H1 (cell line): Measurements from ENCODE around the gene ADD1. TPM values are rescaled to one million over a fixed set of nuclear protein-coding genes. Genes with fewer than 3 reads are reported as not detected.

Experiments used
- CTCF ChIA-PET: fragments of 300-600 bp; sonication (Branson Sonifier 250); formaldehyde crosslinking; loops from one replicate; lab custom pipeline; 2021; ENCODE audit not compliant: partially characterized antibody; lab: Charles Lee
- POLR2A ChIA-PET: fragments of 300-600 bp; sonication (Branson Sonifier 250); formaldehyde crosslinking; loops from one replicate; lab custom pipeline; 2021; ENCODE audit warnings: inconsistent platforms; ENCODE audit not compliant: partially characterized antibody; lab: Charles Lee
- DNase-seq, 2 experiments: peaks; one replicate each; pipeline versions ENCODE4 v3.0.0 to v3.0.0-alpha.2; 2010 to 2022; ENCODE audit warnings: low spot score in 2 of 2, low read depth in 1 of 2, mixed read lengths in 1 of 2
- FAIRE-seq: peaks from 2 replicates; lab custom pipeline; 2011; peaks lifted over from hg19 to GRCh38; lab: Jason Lieb, UNC
- H2AFZ ChIP-seq: 2 replicates; pipeline ENCODE4 v1.8.1; 2012; ENCODE audit warnings: low read length, inconsistent platforms
- H2AK5ac ChIP-seq: 2 replicates; pipeline ENCODE4 v1.6.1; 2013; ENCODE audit warnings: low read depth, low read length
- H2BK120ac ChIP-seq: replicated peaks from 2 replicates; pipeline ENCODE3; 2013; ENCODE audit warnings: low read depth, low read length, inconsistent platforms
- H2BK12ac ChIP-seq: 2 replicates; pipeline ENCODE4 v1.6.1; 2013; ENCODE audit warnings: low read depth, low read length
- H2BK15ac ChIP-seq: 2 replicates; pipeline ENCODE4 v1.6.1; 2013; ENCODE audit warnings: low read length
- H2BK20ac ChIP-seq: 2 replicates; pipeline ENCODE4 v1.6.1; 2013; ENCODE audit warnings: low read length
- H2BK5ac ChIP-seq: 2 replicates; pipeline ENCODE4 v1.6.1; 2013; ENCODE audit warnings: low read depth, low read length
- H3K14ac ChIP-seq: 2 replicates; pipeline ENCODE4 v1.6.1; 2013; ENCODE audit warnings: inconsistent platforms; ENCODE audit not compliant: insufficient read length
- H3K18ac ChIP-seq: 2 replicates; pipeline ENCODE4 v1.6.1; 2013; ENCODE audit warnings: low read length; ENCODE audit errors: extremely low read depth
- H3K23ac ChIP-seq: 2 replicates; pipeline ENCODE4 v1.6.1; 2013; ENCODE audit warnings: inconsistent platforms; ENCODE audit not compliant: insufficient read length
- H3K23me2 ChIP-seq: 2 replicates; pipeline ENCODE4 v1.6.1; 2013; ENCODE audit warnings: low read depth, low read length
- H3K27ac ChIP-seq: 2 replicates; pipeline ENCODE4 v1.6.1; 2011; ENCODE audit warnings: low read depth, low read length, inconsistent platforms
- H3K27me3 ChIP-seq, 4 experiments: replicated peaks in 1 of 4; 1 replicate in 1 of 4; 2 replicates in 3 of 4; pipeline versions ENCODE4 v1.6.1 to v1.8.1; 2011 to 2013; ENCODE audit warnings: low read length in 3 of 4, mild to moderate bottlenecking in 3 of 4, inconsistent platforms in 2 of 4, mixed read lengths in 2 of 4, moderate library complexity in 1 of 4; ENCODE audit not compliant: control insufficient read depth in 3 of 4, insufficient read depth in 3 of 4; ENCODE audit errors: extremely low read depth in 1 of 4
- H3K36me3 ChIP-seq, 4 experiments: 2 replicates each; pipeline versions ENCODE4 v1.6.1 to v1.8.1; 2011 to 2013; ENCODE audit warnings: mild to moderate bottlenecking in 4 of 4, low read length in 3 of 4, moderate library complexity in 2 of 4, control low read depth in 1 of 4, inconsistent platforms in 1 of 4; ENCODE audit not compliant: insufficient read depth in 4 of 4, control insufficient read depth in 2 of 4
- H3K4ac ChIP-seq: replicated peaks from 2 replicates; pipeline ENCODE3; 2013; ENCODE audit warnings: low read length, low read depth, mixed read lengths, inconsistent platforms; ENCODE audit not compliant: insufficient read length
- H3K4me1 ChIP-seq, 4 experiments: replicated peaks in 1 of 4; 1 replicate in 1 of 4; 2 replicates in 3 of 4; pipeline versions ENCODE4 v1.6.1 to v1.8.1; 2011 to 2013; ENCODE audit warnings: low read length in 3 of 4, inconsistent platforms in 2 of 4, mixed read lengths in 1 of 4; ENCODE audit not compliant: insufficient read depth in 4 of 4, control insufficient read depth in 3 of 4
- H3K4me2 ChIP-seq, 2 experiments: 2 replicates each; pipeline versions ENCODE4 v1.6.1 to v1.8.1; 2011 to 2013; ENCODE audit warnings: low read depth in 2 of 2, low read length in 2 of 2, control low read depth in 1 of 2, inconsistent platforms in 1 of 2, mild to moderate bottlenecking in 1 of 2; ENCODE audit not compliant: insufficient read depth in 1 of 2
- H3K4me3 ChIP-seq, 4 experiments: fragments of 200-600, 300-600 bp in 1 of 4; sonication (generic), shearing (Covaris generic), sonication (Bioruptor Twin) in 1 of 4; 2 replicates each; pipeline versions ENCODE4 v1.5.1 to v1.8.1; 2011 to 2016; ENCODE audit warnings: low read length in 4 of 4, low read depth in 3 of 4, control low read depth in 2 of 4, inconsistent platforms in 2 of 4, mild to moderate bottlenecking in 2 of 4, mixed read lengths in 1 of 4, moderate library complexity in 1 of 4; ENCODE audit not compliant: insufficient read depth in 2 of 4; ENCODE audit errors: extremely low read depth in 1 of 4
- H3K56ac ChIP-seq: replicated peaks from 2 replicates; pipeline ENCODE3; 2013; ENCODE audit warnings: low read depth, mild to moderate bottlenecking, mixed read lengths, low read length, inconsistent platforms; ENCODE audit not compliant: insufficient read length
- H3K79me1 ChIP-seq: 2 replicates; pipeline ENCODE4 v1.6.1; 2013; ENCODE audit warnings: low read depth, low read length, control low read depth
- H3K79me2 ChIP-seq, 2 experiments: 2 replicates each; pipeline versions ENCODE4 v1.6.1 to v1.8.1; 2012 to 2013; ENCODE audit warnings: low read length in 2 of 2, mild to moderate bottlenecking in 2 of 2, inconsistent platforms in 1 of 2; ENCODE audit not compliant: insufficient read depth in 2 of 2, control insufficient read depth in 1 of 2
- H3K9ac ChIP-seq, 4 experiments: replicated peaks in 1 of 4; 1 replicate in 1 of 4; 2 replicates in 3 of 4; pipeline versions ENCODE4 v1.6.1 to v1.8.1; 2011 to 2013; ENCODE audit warnings: low read depth in 3 of 4, low read length in 3 of 4, control low read depth in 2 of 4, mild to moderate bottlenecking in 2 of 4, moderate library complexity in 2 of 4, inconsistent platforms in 1 of 4; ENCODE audit errors: extremely low read depth in 1 of 4
- H3K9me3 ChIP-seq, 2 experiments: 2 replicates each; pipeline versions ENCODE4 v1.6.1 to v1.8.1; 2012 to 2013; ENCODE audit warnings: mild to moderate bottlenecking in 2 of 2, moderate library complexity in 2 of 2, control low read depth in 1 of 2, inconsistent platforms in 1 of 2, low read depth in 1 of 2, low read length in 1 of 2, mixed read lengths in 1 of 2; ENCODE audit not compliant: insufficient read depth in 2 of 2
- H4K20me1 ChIP-seq, 2 experiments: replicated peaks in 1 of 2; 2 replicates each; pipeline versions ENCODE3 to v1.8.1; 2011 to 2013; ENCODE audit warnings: inconsistent platforms in 2 of 2, low read length in 2 of 2, mild to moderate bottlenecking in 1 of 2; ENCODE audit not compliant: insufficient read depth in 2 of 2, control insufficient read depth in 1 of 2
- H4K5ac ChIP-seq: 2 replicates; pipeline ENCODE4 v1.6.1; 2013; ENCODE audit warnings: low read length, low read depth, mixed read lengths, inconsistent platforms; ENCODE audit not compliant: insufficient read length
- H4K8ac ChIP-seq: 2 replicates; pipeline ENCODE4 v1.8.0; 2013; ENCODE audit warnings: mild to moderate bottlenecking, moderate library complexity, low read length, inconsistent platforms; ENCODE audit not compliant: insufficient read depth; ENCODE audit errors: extremely low read depth
- H4K91ac ChIP-seq: replicated peaks from 2 replicates; pipeline ENCODE3; 2013; ENCODE audit warnings: low read length, mixed read lengths, inconsistent platforms; ENCODE audit not compliant: insufficient read length
- CTCF ChIP-seq, 3 experiments: IDR thresholded peaks; 1 replicate in 2 of 3; 2 replicates in 1 of 3; pipeline versions ENCODE4 v1.5.1 to v1.6.1; 2011; ENCODE audit warnings: low read length in 3 of 3, mild to moderate bottlenecking in 3 of 3, inconsistent platforms in 2 of 3, low read depth in 1 of 3, moderate library complexity in 1 of 3; ENCODE audit not compliant: insufficient read depth in 1 of 3; ENCODE audit errors: control extremely low read depth in 1 of 3
- USF2 ChIP-seq: IDR thresholded peaks from 2 replicates; pipeline ENCODE4 v1.6.1; 2011; ENCODE audit warnings: low read length, improper control_type of control experiment
- WGBS, 2 experiments: shearing (Covaris generic) in 1 of 2; methylation state at CpG; one replicate each; pipeline versions ENCODE4 v1.1.6 to v1.1.7; 2013 to 2015; ENCODE audit warnings: low lambda C conversion rate in 2 of 2, mixed read lengths in 2 of 2, inconsistent platforms in 1 of 2, low coverage in 1 of 2, missing lambda C conversion rate in 1 of 2; ENCODE audit not compliant: insufficient replicate concordance in 2 of 2, insufficient coverage in 1 of 2, insufficient read length in 1 of 2; ENCODE audit errors: extremely low coverage in 1 of 2, missing lambda C conversion rate in 1 of 2; 5-methylcytosine and 5-hydroxymethylcytosine counted together
- polyA plus RNA-seq, 7 experiments: library from polyadenylated mRNA; depleted of rRNA in 3 of 7; stranded (reverse) in 5 of 7; unstranded in 2 of 7; fragments of >200 nt in 5 of 7; fragments of 200-250 nt in 2 of 7; gene quantifications; 1 replicate in 5 of 7; 2 replicates in 1 of 7; 4 replicates in 1 of 7; pipeline versions ENCODE4 v1.2.1 to v1.2.3, GENCODE V29; 2011 to 2013; ENCODE audit warnings: missing spikeins in 2 of 7, mixed read lengths in 2 of 7
- total RNA-seq: library from RNA; stranded (reverse); fragmentation: NEBNext Ultra II Directional; extraction: Animal tissue kit (Norgen Biotek cat#: 25700); gene quantifications from 2 replicates; pipeline ENCODE4 v1.2.1, GENCODE V29; 2021

The ADD1 gene
- total and polyA plus RNA-seq, 2 of the 8 experiments (the other 6 are each of a cell fraction or from before 2014, with no cell fraction given), result 113 to 143 TPM

DNA sequence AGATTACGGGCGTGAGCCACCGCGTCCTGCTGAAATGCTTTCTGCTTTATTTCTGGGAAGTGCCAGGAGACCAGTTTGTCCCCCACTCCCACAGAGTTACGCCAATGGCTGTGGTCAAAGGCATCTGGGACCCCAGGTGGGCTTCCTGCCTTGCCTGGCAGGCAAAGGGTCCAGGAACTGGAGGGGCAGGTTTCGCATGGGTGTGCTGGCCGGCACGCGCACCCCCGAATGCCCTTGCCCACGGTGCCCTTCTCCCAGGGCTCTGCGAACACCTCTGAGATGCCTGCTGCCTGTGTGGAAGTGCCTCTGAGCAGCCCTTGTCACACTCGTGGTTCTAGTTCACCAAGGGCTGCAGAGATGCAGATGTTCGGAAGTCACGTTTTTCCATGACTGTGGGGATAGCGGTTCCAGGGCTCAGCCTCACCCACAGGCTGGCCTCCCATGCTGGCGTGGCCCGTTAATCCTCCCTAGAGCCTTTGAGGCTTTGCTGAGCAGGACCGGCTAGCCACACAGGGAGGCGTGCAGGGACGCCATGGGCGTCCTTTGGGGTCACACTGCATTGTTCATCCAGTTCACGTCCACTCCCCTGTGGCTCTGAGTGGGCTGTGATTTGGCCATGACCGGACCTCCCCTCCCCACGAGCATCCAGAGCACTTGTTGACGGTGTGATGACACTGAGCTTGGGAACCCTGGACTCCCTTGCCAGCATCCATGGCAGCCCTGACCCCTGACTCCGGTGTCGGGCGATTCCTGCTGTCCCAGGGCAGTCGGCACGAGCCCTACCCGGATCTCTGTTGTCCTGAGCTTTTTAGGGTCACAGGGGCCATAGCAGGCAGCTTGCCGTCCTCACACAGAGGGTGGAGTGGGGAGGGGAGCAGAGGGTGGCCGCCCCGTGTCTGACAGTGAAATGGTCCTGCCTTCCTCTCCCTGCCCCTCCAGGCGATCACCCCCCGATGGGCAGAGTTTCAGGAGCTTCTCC is 12.7 kb upstream of the ADD1 start:
- Histone ChIP-seq H4K20me1 (peaks cover 0 to 14% of the 10 kb centered on the region in 2 experiments), H3K56ac (no peak overlapping the region), H2BK20ac (no peak overlapping the region), H3K18ac (no peak overlapping the region), H3K27ac (no peak overlapping the region), H2BK15ac (no peak overlapping the region), H2BK5ac (no peak overlapping the region), H3K14ac (no peak overlapping the region), H2BK120ac (no peak overlapping the region), H2AFZ (no peak overlapping the region), H4K8ac (no peak overlapping the region), H3K79me2 (no peaks in the 10 kb centered on the region), H3K23ac (no peak overlapping the region), H3K4ac (no peak overlapping the region), H4K5ac (no peak overlapping the region), H3K23me2 (no peaks in the 10 kb centered on the region), H3K27me3 (no peaks in the 10 kb centered on the region), H3K36me3 (peaks cover 0 to 40% (median 27%) of the 10 kb centered on the region in 4 experiments), H2AK5ac (no peak overlapping the region), H3K9ac (no peak overlapping the region; a peak in 1 of 7 replicates), H3K4me1 (no peaks in the 10 kb centered on the region), H3K9me3 (no peaks in the 10 kb centered on the region), H3K4me3 (no peak overlapping the region), H3K4me2 (no peak overlapping the region), H3K79me1 (no peaks in the 10 kb centered on the region), H4K91ac (no peak overlapping the region), H2BK12ac (no peak overlapping the region)
- WGBS, 2 experiments, result 91% methylated on average over 31 of the region's 37 CpGs; no CpG with 5 or more reads in 1 of the 2 experiments
- TF ChIP-seq USF2 (no peak), CTCF (IDR thresholded peaks at IDR 0.05; ENCODE audit: control extremely low read depth in 1 of 3, insufficient read depth in 1 of 3, low read depth in 1 of 3, low read length in 3 of 3) (no peak)
- ChIA-PET CTCF (interaction anchor here (0.7 kb wide), 1 partner anchor 12 kb away, joined by 3 read pairs; no protein-coding TSS in a partner anchor), POLR2A (interaction anchor here (1.3 kb wide), 1 partner anchor 8 kb away, joined by 5 read pairs; no protein-coding TSS in a partner anchor)
- no peak for FAIRE-seq
- no peak for DNase-seq
